Activated T-helper 9 cell treated with anti-CD3 and anti-CD28 coated beads, Interleukin-2, amount 50 U/mL, for 16 hours (primary cell): ENCODE measurements around the gene CAPNS2.
"Not testable (repeated sequence)": the region's sequence is repeated elsewhere in the genome, so short reads cannot be mapped to it uniquely, and the experiment has no call there.

Experiments used
- DNase-seq: peaks from one replicate; pipeline ENCODE4 v3.0.0-alpha.2; 2020; ENCODE audit warnings: low read depth

Gene CAPNS2

DNA sequence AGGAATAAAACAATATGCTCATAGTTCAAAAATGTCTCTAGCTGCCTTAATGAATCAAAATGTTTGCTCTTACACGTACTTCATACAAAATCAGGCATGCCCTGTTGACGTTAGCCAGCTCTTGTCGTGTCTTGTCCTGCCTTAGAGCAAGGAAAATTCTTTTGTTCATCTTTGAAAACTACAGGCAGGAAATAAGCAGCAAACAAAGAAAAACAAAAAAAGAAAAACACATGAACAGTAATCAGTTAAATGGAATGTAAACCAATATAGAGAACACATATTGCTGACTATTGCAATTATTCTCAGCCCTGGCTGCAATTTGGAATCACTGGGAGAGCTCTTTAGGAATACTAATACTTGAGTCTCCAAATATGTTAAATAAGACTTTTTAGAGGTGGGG lies 1.7 kb downstream of the CAPNS2 start:
- no peak for DNase-seq

DNA sequence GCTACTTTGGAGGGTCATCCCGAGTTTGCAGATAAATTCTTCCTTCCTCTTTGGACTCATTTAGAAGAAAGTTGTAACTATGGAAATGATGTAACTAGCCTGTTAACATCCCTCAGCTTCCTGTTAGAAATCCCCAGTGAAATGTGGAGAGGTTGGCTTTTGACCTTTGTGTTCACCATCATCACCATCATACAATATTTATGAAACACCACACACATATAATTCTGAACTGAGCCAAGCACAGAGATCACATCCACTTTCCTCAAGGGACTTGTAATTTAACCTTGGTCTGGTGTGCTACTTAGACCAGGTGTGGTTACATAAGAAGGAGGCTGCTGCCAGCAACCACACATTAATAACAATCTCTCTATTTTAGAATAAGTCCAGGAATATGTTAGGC lies 2.5 kb downstream of the CAPNS2 start:
- no peak for DNase-seq

DNA sequence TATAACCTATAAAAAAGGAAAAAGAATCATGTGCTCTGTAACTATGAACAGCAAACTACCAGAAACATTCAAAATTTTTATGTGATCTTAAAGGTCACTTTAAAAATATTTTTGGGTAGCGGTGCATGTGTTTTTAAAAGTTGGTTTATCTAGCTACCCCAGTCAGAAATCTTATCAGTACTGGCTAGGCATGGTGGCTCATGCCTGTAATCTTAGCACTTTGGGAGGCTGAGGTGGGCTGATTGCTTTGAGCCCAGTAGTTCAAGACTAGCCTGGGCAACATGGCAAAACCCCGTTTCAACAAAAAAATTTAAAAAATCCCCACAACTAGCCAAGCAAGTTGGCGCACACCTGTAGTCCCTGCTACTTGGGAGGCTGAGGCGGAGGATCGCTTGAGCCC lies 3.7 kb downstream of the CAPNS2 start:
- no peak for DNase-seq

GRCh38 chr16:55571191-55571897 lies 4.9 kb downstream of the CAPNS2 start:
- DNase-seq = no peak

GRCh38 chr16:55572439-55572838 lies 6.0 kb downstream of the CAPNS2 start:
- no peak for DNase-seq

DNA sequence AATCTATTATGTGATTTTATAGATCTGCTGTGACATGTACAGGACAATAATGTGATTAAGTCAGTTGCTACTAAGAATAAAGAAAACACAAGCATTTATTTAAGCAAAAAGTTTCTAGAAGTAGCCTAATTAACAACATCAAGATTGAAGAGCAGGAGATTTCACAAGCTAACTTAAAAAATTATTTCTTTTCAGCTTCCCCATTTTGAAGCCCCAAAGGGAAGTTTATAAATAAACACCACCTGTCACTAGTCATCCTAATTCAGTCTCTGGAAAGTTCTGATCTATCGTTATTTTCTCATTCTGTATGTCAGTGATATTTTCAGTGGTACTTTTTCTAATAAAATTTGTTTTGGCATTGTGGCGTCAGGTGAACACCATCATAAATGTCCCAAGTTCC lies 8.3 kb downstream of the CAPNS2 start:
- DNase-seq = no peak

- DNase-seq = no peak
These were observed 9.0 kb downstream of the CAPNS2 start for GRCh38 chr16:55575496-55575895.

DNA sequence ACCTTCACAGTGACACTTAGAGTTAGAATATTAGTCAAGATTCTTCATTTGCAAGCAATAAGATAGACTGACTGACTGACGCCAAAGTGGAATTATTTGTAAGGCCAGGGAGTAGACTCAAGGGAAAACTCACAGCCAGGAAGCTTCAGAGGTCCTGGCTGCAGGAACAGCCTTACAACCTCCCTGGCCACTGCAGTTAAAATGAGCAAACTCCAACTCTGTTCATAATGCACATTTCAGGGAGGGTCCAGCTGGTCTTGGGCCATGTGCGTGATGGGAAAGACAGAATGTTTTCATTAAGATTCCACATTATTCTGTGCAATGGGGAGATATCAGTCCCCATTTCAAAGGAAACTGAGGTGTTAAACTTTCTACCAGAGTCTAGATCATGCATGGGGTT lies 9.9 kb downstream of the CAPNS2 start:
- DNase-seq = no peak

DNA sequence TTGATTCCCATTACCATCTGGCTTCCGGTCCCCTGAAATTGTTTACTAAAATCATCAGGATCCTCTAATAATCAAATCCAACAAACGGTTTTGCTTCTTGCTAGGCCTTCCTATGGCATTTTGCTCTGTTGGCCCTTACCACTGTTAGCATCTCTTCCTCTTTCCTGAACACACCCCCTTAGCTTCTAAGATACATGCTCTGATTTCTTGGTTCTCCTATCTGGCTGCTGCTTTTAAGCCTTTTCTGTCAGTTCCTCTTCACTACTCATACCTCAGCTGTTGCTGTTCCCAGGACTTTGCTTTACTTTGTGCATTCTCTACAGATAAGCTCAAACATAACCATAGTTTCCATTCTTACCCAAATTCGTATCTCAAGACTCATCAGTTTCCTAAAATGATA lies 11.4 kb downstream of the CAPNS2 start:
- no peak for DNase-seq

DNA sequence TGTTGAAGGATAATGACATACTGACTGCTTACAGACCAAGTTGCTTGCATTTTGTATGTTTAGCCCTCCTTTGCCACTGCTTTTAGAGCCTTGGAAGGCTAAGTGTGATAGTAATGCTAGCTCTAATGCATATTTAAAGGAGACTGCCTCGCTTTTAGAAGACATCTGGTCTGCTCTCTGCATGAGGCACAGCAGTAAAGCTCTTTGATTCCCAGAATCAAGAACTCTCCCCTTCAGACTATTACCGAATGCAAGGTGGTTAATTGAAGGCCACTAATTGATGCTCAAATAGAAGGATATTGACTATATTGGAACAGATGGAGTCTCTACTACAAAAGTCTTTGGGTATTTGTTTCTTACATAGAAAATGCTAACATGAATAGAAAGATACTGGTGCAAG lies 19.1 kb downstream of the CAPNS2 start:
- DNase-seq = no peak

DNA sequence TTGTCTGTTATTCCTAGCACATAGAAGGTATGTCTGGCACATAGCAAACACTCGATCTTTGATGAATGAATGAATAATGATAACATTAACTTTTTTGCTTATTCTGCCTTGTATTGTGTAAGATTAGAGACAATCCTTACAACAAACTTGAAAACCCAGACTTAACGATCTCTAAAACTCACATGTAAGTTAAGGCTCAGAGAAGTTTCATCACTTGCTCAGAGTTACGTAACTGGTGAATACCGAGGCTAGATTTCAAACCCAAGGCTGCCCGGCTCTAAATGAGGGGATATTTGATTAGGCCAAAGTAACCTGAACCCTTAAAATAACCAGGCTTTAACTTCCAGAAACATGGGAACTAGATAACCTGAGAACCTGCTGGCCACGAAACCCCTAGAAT lies 22.3 kb downstream of the CAPNS2 start:
- no peak for DNase-seq

DNA sequence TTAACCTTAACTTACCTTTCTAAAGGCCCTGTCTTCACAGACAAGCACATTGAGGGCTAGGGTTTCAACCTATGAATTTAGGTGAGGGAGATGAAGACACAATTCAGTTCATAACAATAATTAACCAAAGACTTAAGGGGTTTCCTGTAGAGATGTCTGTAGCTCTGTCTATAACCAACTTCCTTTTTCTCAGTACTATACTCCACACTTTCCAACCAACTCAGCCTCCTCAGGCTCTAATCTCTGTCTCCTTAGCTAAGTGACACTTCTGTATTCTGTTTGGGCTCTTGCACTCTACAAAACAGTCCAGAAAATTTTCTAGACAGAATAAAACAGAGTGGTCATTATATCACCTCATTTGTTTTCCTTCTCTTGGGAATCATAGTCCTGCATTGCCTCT lies 25.8 kb downstream of the CAPNS2 start:
- DNase-seq = no peak

GRCh38 chr16:55597928-55598327 lies 31.4 kb downstream of the CAPNS2 start:
- DNase-seq = no peak

DNA sequence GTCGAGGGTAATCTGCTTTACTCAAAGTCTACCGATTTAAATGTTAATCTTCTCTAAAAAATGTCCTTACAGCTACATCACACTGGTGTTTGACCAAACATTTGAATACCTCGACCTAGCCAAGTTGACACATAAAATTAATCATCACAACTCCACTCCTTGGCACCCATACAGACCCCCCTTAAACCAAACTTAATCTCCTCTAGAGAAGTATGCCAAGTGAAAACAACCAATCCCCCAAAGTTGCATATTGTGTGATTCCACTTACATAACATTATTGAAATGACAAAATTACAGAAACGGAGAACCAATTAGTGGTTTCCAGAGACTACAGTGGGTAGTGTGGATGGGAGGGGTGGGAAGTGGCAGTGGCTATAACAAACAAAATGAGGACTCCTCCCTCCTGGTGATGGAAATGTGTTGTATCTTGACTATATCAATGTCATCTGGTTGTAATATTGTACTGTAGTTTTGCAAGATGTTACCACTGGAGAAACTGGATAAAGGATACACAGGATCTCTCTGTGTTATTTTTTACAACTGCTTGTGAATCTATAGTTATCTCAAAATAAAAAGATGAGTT lies 39.4 kb downstream of the CAPNS2 start:
- DNase-seq = no peak

DNA sequence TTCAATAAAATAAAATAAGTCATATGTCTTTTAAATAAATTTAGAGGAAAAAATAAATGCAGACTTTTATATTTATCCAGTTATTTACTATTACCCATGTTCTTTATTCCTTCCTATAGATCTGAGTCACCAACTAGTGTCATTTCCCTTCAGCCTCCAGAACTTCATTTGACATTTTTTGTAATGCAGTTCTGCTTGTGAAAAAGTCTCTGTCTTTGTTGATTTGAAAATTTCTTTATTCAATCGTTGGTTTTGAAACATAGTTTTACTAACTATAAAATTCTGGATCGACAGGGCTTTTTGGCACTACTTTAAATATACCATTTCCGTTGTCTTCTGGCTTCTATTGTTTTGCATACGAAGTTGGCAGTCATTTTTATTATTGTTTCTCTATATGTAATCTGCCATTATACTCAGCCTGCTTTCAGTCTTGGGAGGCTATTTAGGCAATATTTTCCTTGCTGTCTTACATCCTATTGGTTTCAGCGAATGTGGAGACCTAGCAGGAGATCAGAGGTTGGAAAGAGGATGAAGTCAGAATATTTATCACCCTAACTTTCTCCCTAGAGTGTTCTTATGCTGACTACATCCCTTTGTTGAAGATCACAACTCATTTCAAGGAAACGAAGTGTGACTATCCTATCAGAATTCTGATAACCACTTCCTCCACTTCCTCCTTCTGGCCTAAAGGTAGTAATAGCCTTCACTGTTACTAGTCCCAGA lies 47.3 kb downstream of the CAPNS2 start:
- no peak for DNase-seq

GRCh38 chr16:55615071-55615470 lies 48.6 kb downstream of the CAPNS2 start:
- no peak for DNase-seq

DNA sequence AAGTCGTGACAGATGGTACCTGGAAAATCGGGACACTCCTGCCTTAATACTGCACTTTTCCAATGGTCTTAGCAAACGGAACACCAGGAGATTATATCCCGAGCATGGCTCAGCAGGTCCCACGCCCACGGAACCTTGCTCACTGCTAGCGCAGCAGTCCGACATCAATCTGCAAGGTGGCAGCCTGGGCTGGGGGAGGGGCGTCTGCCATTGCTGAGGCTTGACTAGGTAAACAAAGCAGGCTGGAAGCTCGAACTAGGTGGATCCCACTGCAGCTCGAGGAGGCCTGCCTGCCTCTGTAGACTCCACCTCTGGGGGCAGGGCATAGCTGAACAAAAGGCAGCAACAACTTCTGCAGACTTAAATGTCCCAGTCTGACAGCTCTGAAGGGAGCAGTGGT lies 49.2 kb downstream of the CAPNS2 start:
- DNase-seq = not testable (repeated sequence)
